WTC11 (cell line): Measurements from ENCODE around the gene CFAP126.

Source experiments
- ATF1 ChIP-seq: sonication (generic); formaldehyde crosslinking; IDR thresholded peaks from 2 replicates; pipeline ENCODE4 v1.8.1; 2023; ENCODE audit warnings: mild to moderate bottlenecking, moderate library complexity, missing genetic modification reagents
- ESRRA ChIP-seq: sonication (generic); formaldehyde crosslinking; IDR thresholded peaks from 2 replicates; pipeline ENCODE4 v1.8.1; 2022; ENCODE audit warnings: mild to moderate bottlenecking, missing genetic modification reagents, borderline replicate concordance
- ETV6 ChIP-seq: sonication (generic); formaldehyde crosslinking; IDR thresholded peaks from 2 replicates; pipeline ENCODE4 v1.8.1; 2022; ENCODE audit warnings: mild to moderate bottlenecking, missing genetic modification reagents
- KAT7 ChIP-seq: sonication (generic); formaldehyde crosslinking; IDR thresholded peaks from 2 replicates; pipeline ENCODE4 v1.8.1; 2023; ENCODE audit warnings: missing genetic modification reagents, mild to moderate bottlenecking, borderline replicate concordance
- NFYB ChIP-seq: sonication (generic); formaldehyde crosslinking; conservative IDR thresholded peaks from 2 replicates; pipeline ENCODE4 v1.8.0; 2022; ENCODE audit warnings: low read depth, missing genetic modification reagents
- ZNF317 ChIP-seq: sonication (generic); formaldehyde crosslinking; IDR thresholded peaks from 2 replicates; pipeline ENCODE4 v1.8.1; 2023; ENCODE audit warnings: low read depth, mild to moderate bottlenecking, moderate library complexity, missing genetic modification reagents, borderline replicate concordance
- TF ChIP-seq, protein P1 (sequence below): fragments of 200-600 bp; IDR thresholded peaks from 2 replicates; pipeline ENCODE4 v1.8.0; 2022; ENCODE audit warnings: antibody characterized with exemption
- TF ChIP-seq, protein P2 (sequence below): sonication (generic); formaldehyde crosslinking; IDR thresholded peaks from 2 replicates; pipeline ENCODE4 v1.8.0; 2023; ENCODE audit warnings: missing genetic modification reagents
- TF ChIP-seq, protein P3 (sequence below): sonication (generic); formaldehyde crosslinking; conservative IDR thresholded peaks from 2 replicates; pipeline ENCODE4 v1.8.1; 2022; ENCODE audit warnings: mild to moderate bottlenecking, missing genetic modification reagents
- TF ChIP-seq, protein P4 (sequence below): sonication (generic); formaldehyde crosslinking; IDR thresholded peaks from 2 replicates; pipeline ENCODE4 v1.8.0; 2022; ENCODE audit warnings: mild to moderate bottlenecking, missing genetic modification reagents
- TF ChIP-seq, protein P5 (sequence below): sonication (generic); formaldehyde crosslinking; conservative IDR thresholded peaks from 2 replicates; pipeline ENCODE4 v1.8.1; 2023; ENCODE audit warnings: mild to moderate bottlenecking, low read depth, missing genetic modification reagents, moderate library complexity

DNA sequence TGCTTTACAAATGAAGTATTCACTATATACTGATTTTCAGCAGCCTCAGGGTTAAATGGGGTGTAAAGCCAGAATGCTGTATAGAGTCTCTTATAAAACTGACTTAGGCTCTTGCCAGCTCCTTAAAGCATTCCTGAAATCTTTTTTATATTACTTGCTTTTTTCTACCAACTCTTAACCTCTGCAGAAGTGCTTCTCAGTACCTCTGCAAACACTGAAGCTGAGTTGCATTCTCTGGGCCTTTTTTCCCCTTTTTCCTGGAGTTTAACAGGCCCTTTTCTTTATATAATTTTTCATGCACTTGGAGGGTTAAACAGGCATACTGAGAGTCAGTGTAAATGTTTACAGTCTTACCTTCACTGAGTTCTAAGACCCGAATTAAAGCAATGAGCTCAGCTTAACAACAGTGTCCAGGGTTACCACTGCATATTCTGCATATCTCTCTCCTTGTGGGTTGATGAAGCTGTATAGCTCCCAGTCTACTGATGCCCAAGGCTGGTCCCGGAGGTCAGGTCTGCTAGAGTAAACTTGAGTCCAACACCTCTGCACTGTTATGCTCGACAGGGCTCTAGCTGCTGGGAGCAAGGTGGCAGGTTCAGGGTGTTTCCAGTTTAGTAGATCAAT, 40.9 kb upstream of the CFAP126 start:
- TF ChIP-seq, protein P1, sequence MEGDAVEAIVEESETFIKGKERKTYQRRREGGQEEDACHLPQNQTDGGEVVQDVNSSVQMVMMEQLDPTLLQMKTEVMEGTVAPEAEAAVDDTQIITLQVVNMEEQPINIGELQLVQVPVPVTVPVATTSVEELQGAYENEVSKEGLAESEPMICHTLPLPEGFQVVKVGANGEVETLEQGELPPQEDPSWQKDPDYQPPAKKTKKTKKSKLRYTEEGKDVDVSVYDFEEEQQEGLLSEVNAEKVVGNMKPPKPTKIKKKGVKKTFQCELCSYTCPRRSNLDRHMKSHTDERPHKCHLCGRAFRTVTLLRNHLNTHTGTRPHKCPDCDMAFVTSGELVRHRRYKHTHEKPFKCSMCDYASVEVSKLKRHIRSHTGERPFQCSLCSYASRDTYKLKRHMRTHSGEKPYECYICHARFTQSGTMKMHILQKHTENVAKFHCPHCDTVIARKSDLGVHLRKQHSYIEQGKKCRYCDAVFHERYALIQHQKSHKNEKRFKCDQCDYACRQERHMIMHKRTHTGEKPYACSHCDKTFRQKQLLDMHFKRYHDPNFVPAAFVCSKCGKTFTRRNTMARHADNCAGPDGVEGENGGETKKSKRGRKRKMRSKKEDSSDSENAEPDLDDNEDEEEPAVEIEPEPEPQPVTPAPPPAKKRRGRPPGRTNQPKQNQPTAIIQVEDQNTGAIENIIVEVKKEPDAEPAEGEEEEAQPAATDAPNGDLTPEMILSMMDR = no peak
- TF ChIP-seq ESRRA (CRISPR knock-in tag) = no peak
- no peak for TF ChIP-seq ATF1 (CRISPR knock-in tag)
- TF ChIP-seq ZNF317 (CRISPR knock-in tag) = no peak
- no peak for TF ChIP-seq KAT7 (CRISPR knock-in tag)
- TF ChIP-seq, protein P2, sequence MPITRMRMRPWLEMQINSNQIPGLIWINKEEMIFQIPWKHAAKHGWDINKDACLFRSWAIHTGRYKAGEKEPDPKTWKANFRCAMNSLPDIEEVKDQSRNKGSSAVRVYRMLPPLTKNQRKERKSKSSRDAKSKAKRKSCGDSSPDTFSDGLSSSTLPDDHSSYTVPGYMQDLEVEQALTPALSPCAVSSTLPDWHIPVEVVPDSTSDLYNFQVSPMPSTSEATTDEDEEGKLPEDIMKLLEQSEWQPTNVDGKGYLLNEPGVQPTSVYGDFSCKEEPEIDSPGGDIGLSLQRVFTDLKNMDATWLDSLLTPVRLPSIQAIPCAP (CRISPR knock-in tag) = no peak
- no peak for TF ChIP-seq ETV6 (CRISPR knock-in tag)
- TF ChIP-seq, protein P3, sequence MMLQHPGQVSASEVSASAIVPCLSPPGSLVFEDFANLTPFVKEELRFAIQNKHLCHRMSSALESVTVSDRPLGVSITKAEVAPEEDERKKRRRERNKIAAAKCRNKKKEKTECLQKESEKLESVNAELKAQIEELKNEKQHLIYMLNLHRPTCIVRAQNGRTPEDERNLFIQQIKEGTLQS = no peak
- no peak for TF ChIP-seq NFYB (CRISPR knock-in tag)
- TF ChIP-seq, protein P4, sequence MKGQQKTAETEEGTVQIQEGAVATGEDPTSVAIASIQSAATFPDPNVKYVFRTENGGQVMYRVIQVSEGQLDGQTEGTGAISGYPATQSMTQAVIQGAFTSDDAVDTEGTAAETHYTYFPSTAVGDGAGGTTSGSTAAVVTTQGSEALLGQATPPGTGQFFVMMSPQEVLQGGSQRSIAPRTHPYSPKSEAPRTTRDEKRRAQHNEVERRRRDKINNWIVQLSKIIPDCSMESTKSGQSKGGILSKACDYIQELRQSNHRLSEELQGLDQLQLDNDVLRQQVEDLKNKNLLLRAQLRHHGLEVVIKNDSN (CRISPR knock-in tag) = no peak
- TF ChIP-seq, protein P5, sequence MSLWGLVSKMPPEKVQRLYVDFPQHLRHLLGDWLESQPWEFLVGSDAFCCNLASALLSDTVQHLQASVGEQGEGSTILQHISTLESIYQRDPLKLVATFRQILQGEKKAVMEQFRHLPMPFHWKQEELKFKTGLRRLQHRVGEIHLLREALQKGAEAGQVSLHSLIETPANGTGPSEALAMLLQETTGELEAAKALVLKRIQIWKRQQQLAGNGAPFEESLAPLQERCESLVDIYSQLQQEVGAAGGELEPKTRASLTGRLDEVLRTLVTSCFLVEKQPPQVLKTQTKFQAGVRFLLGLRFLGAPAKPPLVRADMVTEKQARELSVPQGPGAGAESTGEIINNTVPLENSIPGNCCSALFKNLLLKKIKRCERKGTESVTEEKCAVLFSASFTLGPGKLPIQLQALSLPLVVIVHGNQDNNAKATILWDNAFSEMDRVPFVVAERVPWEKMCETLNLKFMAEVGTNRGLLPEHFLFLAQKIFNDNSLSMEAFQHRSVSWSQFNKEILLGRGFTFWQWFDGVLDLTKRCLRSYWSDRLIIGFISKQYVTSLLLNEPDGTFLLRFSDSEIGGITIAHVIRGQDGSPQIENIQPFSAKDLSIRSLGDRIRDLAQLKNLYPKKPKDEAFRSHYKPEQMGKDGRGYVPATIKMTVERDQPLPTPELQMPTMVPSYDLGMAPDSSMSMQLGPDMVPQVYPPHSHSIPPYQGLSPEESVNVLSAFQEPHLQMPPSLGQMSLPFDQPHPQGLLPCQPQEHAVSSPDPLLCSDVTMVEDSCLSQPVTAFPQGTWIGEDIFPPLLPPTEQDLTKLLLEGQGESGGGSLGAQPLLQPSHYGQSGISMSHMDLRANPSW (CRISPR knock-in tag) = no peak
